ENCODE data around the gene COL27A1. TPM values are rescaled to one million over a fixed set of nuclear protein-coding genes. Genes with fewer than 3 reads are reported as not detected.

COL27A1 gene
- total RNA-seq, 1 donor from 2014 or later: 0.33 TPM

- intact Hi-C loops (cut with micrococcal nuclease): no loop called here
- ChIA-PET CTCF (no interaction called here), POLR2A (no interaction called here)
- DNase-seq (no peak), ATAC-seq (ENCODE audit: low read depth) (no peak)
- Mint-ChIP-seq H3K36me3 (ENCODE audit: low read depth) (no peaks in the 10 kb centered on the region), H3K9me3 (no peaks in the 10 kb centered on the region), H3K4me1 (no peaks in the 10 kb centered on the region), H3K27me3 (peaks cover 10% of the 10 kb centered on the region), H3K27ac (no peak overlapping the region), H3K4me3 (no peak overlapping the region)
- TF ChIP-seq CTCF (IDR thresholded peaks at IDR 0.05): no peak
These were observed 10.8 kb downstream of the COL27A1 start for GRCh38 chr9:114166103-114166470.

GRCh38 chr9:114166614-114167572, 11.6 kb downstream of the COL27A1 start:
- Mint-ChIP-seq H3K4me1 (no peaks in the 10 kb centered on the region), H3K9me3 (no peaks in the 10 kb centered on the region), H3K4me3 (no peak overlapping the region), H3K27ac (no peak overlapping the region), H3K36me3 (ENCODE audit: low read depth) (no peaks in the 10 kb centered on the region), H3K27me3 (peaks cover 10% of the 10 kb centered on the region)
- CTCF ChIA-PET: no interaction called here
- ATAC-seq (ENCODE audit: low read depth) (no peak), DNase-seq (no peak)
- no peak for TF ChIP-seq CTCF (IDR thresholded peaks at IDR 0.05)
- POLR2A ChIA-PET: no interaction called here
- intact Hi-C loops (cut with micrococcal nuclease): no loop called here

GRCh38 chr9:114167591-114168091, 12.3 kb downstream of the COL27A1 start:
- no peak overlapping the region for H3K27ac Mint-ChIP-seq
- no peak overlapping the region for H3K4me3 Mint-ChIP-seq
- peaks cover 5% of the 10 kb centered on the region for H3K27me3 Mint-ChIP-seq
- ATAC-seq (ENCODE audit: low read depth) (no peak), DNase-seq (no peak)
- intact Hi-C loops (cut with micrococcal nuclease): no loop called here
- ChIA-PET POLR2A (no interaction called here), CTCF (no interaction called here)
- H3K4me1 Mint-ChIP-seq: no peaks in the 10 kb centered on the region
- no peaks in the 10 kb centered on the region for H3K36me3 Mint-ChIP-seq (ENCODE audit: low read depth)
- TF ChIP-seq CTCF (IDR thresholded peaks at IDR 0.05): no peak
- H3K9me3 Mint-ChIP-seq: no peaks in the 10 kb centered on the region

GRCh38 chr9:114168281-114169028, 13.1 kb downstream of the COL27A1 start:
- Mint-ChIP-seq H3K4me1 (no peaks in the 10 kb centered on the region), H3K9me3 (no peaks in the 10 kb centered on the region), H3K36me3 (ENCODE audit: low read depth) (no peaks in the 10 kb centered on the region), H3K27me3 (peaks cover 5% of the 10 kb centered on the region), H3K4me3 (no peak overlapping the region), H3K27ac (no peak overlapping the region)
- no peak for TF ChIP-seq CTCF (IDR thresholded peaks at IDR 0.05)
- no peak for ATAC-seq (ENCODE audit: low read depth)
- intact Hi-C loops (cut with micrococcal nuclease): no loop called here
- POLR2A ChIA-PET: no interaction called here
- CTCF ChIA-PET: no interaction called here
- no peak for DNase-seq

Data from activated B cell treated with CpG ODN at 0.5 μM for 24 hours (primary cell).